ENCODE results near the gene U2AF1.
"Not testable (repeated sequence)": the region's sequence is repeated elsewhere in the genome, so short reads cannot be mapped to it uniquely, and the experiment has no call there.

The U2AF1 gene

GRCh38 chr21:43106965-43107793, at the start of gene U2AF1:
Gene U2AF1 (minus strand): TSS chr21:43107570. CDS start chr21:43107494, 76 bp downstream.
- DNase-seq (ENCODE audit: low spot score): not testable (repeated sequence)

GRCh38 chr21:43153601-43154000, 46.2 kb upstream of the U2AF1 start:
- not testable (repeated sequence) for DNase-seq (ENCODE audit: low spot score)

- DNase-seq (ENCODE audit: low spot score): not testable (repeated sequence)
Measured at GRCh38 chr21:43149344-43149743, 42.0 kb upstream of the U2AF1 start.

- not testable (repeated sequence) for DNase-seq (ENCODE audit: low spot score)
Measured at GRCh38 chr21:43147999-43148398, 40.6 kb upstream of the U2AF1 start.

GRCh38 chr21:43146637-43147036, 39.3 kb upstream of the U2AF1 start:
- DNase-seq (ENCODE audit: low spot score): not testable (repeated sequence)

GRCh38 chr21:43141407-43141806, 34.0 kb upstream of the U2AF1 start:
- DNase-seq (ENCODE audit: low spot score): not testable (repeated sequence)

GRCh38 chr21:43138944-43139343, 31.6 kb upstream of the U2AF1 start:
- not testable (repeated sequence) for DNase-seq (ENCODE audit: low spot score)

GRCh38 chr21:43134520-43134919, 27.1 kb upstream of the U2AF1 start:
- not testable (repeated sequence) for DNase-seq (ENCODE audit: low spot score)

GRCh38 chr21:43130094-43130493, 22.7 kb upstream of the U2AF1 start:
- not testable (repeated sequence) for DNase-seq (ENCODE audit: low spot score)

GRCh38 chr21:43115956-43116355, 8.6 kb upstream of the U2AF1 start:
- DNase-seq (ENCODE audit: low spot score): not testable (repeated sequence)

- DNase-seq (ENCODE audit: low spot score): not testable (repeated sequence)
Measured at GRCh38 chr21:43114483-43114882, 7.1 kb upstream of the U2AF1 start.

GRCh38 chr21:43109006-43109405, 1.6 kb upstream of the U2AF1 start:
- DNase-seq (ENCODE audit: low spot score): not testable (repeated sequence)

- DNase-seq (ENCODE audit: low spot score): not testable (repeated sequence)
Measured at GRCh38 chr21:43108177-43108576, 807 bp upstream of the U2AF1 start.

- DNase-seq (ENCODE audit: low spot score): not testable (repeated sequence)
Measured at GRCh38 chr21:43107794-43108137, 396 bp upstream of the U2AF1 start.

- not testable (repeated sequence) for DNase-seq (ENCODE audit: low spot score)
Measured at GRCh38 chr21:43104642-43105041, 2.7 kb downstream of the U2AF1 start.

- DNase-seq (ENCODE audit: low spot score): not testable (repeated sequence)
Measured at GRCh38 chr21:43102281-43102680, 5.1 kb downstream of the U2AF1 start.

GRCh38 chr21:43101676-43102075, 5.7 kb downstream of the U2AF1 start:
- not testable (repeated sequence) for DNase-seq (ENCODE audit: low spot score)

- not testable (repeated sequence) for DNase-seq (ENCODE audit: low spot score)
Measured at GRCh38 chr21:43101000-43101399, 6.4 kb downstream of the U2AF1 start.

GRCh38 chr21:43091979-43092614, 15.3 kb downstream of the U2AF1 start:
- DNase-seq (ENCODE audit: low spot score): not testable (repeated sequence)

GRCh38 chr21:43090947-43091346, 16.4 kb downstream of the U2AF1 start:
- DNase-seq (ENCODE audit: low spot score): not testable (repeated sequence)

- DNase-seq (ENCODE audit: low spot score): not testable (repeated sequence)
Measured at GRCh38 chr21:43089463-43089862, 17.9 kb downstream of the U2AF1 start.

- not testable (repeated sequence) for DNase-seq (ENCODE audit: low spot score)
Measured at GRCh38 chr21:43082587-43083300, 24.6 kb downstream of the U2AF1 start.

Data from kidney tubule cell (primary cell).